RWPE1 (cell line): ENCODE results near the gene NATD1.

Source experiments
- CTCF ChIA-PET: fragments of 350-600 bp; sonication (Branson Sonifier 250); formaldehyde crosslinking; extraction: SDS; loops from one replicate; lab custom pipeline; 2021; lab: Yijun Ruan, JAX
- POLR2A ChIA-PET: fragments of 400-600 bp; formaldehyde crosslinking; extraction: SDS; loops from one replicate; lab custom pipeline; 2020; ENCODE audit warnings: antibody characterized with exemption; ENCODE audit not compliant: low non-redundant PET; lab: Yijun Ruan, JAX
- DNase-seq: peaks from one replicate; pipeline ENCODE4 v3.0.0; 2012; ENCODE audit warnings: low spot score
- H3K27ac ChIP-seq: fragments of 450-650 bp; 2 replicates; pipeline ENCODE4 v1.5.1; 2017
- CTCF ChIP-seq: fragments of 450-650 bp; conservative IDR thresholded peaks from 2 replicates; pipeline ENCODE4 v1.5.1; 2017; ENCODE audit warnings: low read depth, mild to moderate bottlenecking

NATD1 gene

GRCh38 chr17:21289175-21289901 lies 36.1 kb upstream of the NATD1 start:
- CTCF ChIA-PET: interaction anchor here (0.6 to 0.9 kb wide), 3 partner anchors 9 to 190 kb away, joined by 3 to 4 read pairs (median 4); no protein-coding TSS in a partner anchor
- POLR2A ChIA-PET: no interaction called here
- DNase-seq: no peak
- TF ChIP-seq CTCF: no peak
- H3K27ac ChIP-seq: peak overlapping the region; percentile 94

- ChIA-PET CTCF (interaction anchor here (0.9 to 1.2 kb wide), 2 partner anchors 9 to 12 kb away, joined by 3 to 10 read pairs; no protein-coding TSS in a partner anchor), POLR2A (interaction anchor here (0.6 to 1.3 kb wide), 2 partner anchors 13 to 117 kb away, joined by 3 to 4 read pairs; no protein-coding TSS in a partner anchor)
- DNase-seq: no peak
- no peak for TF ChIP-seq CTCF
- H3K27ac ChIP-seq: peak overlapping the region; percentile 94
Measured at GRCh38 chr17:21288571-21289017, 35.4 kb upstream of the NATD1 start.

- TF ChIP-seq CTCF: no peak
- POLR2A ChIA-PET: interaction anchor here (0.6 to 1.3 kb wide), 3 partner anchors 12 to 118 kb away, joined by 3 to 4 read pairs (median 3); no protein-coding TSS in a partner anchor
- peak overlapping the region; percentile 94 for H3K27ac ChIP-seq
- CTCF ChIA-PET: interaction anchor here (0.6 to 1.2 kb wide), 3 partner anchors 8 to 189 kb away, joined by 3 to 10 read pairs (median 3); no protein-coding TSS in a partner anchor
- peak; percentile 91 for DNase-seq
Measured at GRCh38 chr17:21287703-21288449, 34.7 kb upstream of the NATD1 start.

- DNase-seq: peak; percentile 58
- CTCF ChIA-PET: interaction anchor here (0.6 to 0.7 kb wide), 2 partner anchors 188 to 937 kb away, joined by 3 to 4 read pairs; no protein-coding TSS in a partner anchor
- peak overlapping the region; percentile 94 for H3K27ac ChIP-seq
- POLR2A ChIA-PET: interaction anchor here (0.6 to 1.3 kb wide), 2 partner anchors 11 to 43 kb away, joined by 3 to 4 read pairs; no protein-coding TSS in a partner anchor
- TF ChIP-seq CTCF: no peak
Measured at GRCh38 chr17:21286909-21287702, 33.9 kb upstream of the NATD1 start.

GRCh38 chr17:21286066-21286770 lies 33.0 kb upstream of the NATD1 start:
- TF ChIP-seq CTCF: no peak
- ChIA-PET CTCF (interaction anchor here (0.6 kb wide), 1 partner anchor 938 kb away, joined by 4 read pairs; no protein-coding TSS in a partner anchor), POLR2A (interaction anchor here (0.6 to 1.3 kb wide), 2 partner anchors 10 to 13 kb away, joined by 3 to 4 read pairs; no protein-coding TSS in a partner anchor)
- peak; percentile 91 for DNase-seq
- peak overlapping the region; percentile 94 for H3K27ac ChIP-seq
